Stimulated activated CD8-positive, alpha-beta memory T cell treated with anti-CD3 and anti-CD28 coated beads, Interleukin-7, amount 100 ng/mL, for 1 hour (primary cell): ENCODE results near the gene CAP1.
"Not testable (repeated sequence)": the region's sequence is repeated elsewhere in the genome, so short reads cannot be mapped to it uniquely, and the experiment has no call there.

Experiments
- DNase-seq, 2 donors: peaks; one replicate each; pipeline ENCODE4 v3.0.0-alpha.2; 2020; ENCODE audit warnings: low read depth in 2 of 2

The CAP1 gene, protein sequence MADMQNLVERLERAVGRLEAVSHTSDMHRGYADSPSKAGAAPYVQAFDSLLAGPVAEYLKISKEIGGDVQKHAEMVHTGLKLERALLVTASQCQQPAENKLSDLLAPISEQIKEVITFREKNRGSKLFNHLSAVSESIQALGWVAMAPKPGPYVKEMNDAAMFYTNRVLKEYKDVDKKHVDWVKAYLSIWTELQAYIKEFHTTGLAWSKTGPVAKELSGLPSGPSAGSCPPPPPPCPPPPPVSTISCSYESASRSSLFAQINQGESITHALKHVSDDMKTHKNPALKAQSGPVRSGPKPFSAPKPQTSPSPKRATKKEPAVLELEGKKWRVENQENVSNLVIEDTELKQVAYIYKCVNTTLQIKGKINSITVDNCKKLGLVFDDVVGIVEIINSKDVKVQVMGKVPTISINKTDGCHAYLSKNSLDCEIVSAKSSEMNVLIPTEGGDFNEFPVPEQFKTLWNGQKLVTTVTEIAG

DNA sequence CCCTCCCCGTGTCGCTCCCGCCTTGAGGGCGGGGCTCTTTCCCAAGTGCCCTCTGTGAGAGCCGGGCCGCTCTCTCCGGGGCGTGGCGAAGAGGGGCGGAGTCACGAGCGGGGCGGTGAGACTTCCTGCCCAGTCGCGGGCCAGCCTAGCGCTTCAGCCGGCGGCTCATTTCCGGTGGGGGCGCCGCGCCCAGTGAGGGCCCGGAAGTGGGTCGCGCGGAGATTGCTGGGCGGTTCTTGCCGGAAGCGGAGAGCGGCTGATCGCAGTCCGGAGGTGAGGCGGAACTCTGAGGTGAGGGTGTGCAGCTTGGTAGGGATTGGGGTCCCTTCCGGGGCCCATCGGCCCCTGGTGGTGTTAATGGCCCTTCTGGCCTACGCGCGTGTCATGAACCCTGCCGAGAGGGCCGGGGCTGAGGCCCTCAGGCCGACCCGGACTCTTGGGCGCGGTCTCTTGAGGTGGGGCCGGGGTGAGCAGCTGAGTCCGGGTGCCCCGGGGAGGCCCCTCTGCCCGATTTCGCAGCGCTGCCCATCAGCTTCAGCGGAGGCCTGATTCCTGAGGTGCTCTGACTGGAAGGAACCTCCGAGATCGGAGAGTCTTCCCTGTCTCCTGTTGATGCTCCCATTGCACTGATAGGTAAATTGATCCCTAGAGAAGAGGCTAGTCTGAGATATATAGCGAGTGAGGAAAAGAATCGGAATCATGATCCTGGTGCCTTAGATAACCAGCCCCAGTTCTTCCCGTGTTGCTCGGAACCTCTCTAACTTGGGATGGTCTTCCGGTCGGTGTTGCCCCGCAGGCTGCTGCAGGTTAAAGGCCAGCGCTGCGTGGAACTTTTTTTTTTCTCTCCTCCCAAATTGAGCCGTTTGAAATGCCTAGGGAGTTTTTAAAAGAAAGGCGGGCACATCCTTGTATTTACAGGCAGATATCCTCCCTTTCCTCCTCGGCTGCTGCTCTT lies at the start of gene CAP1:
Gene CAP1, plus strand, starts transcription at position 219 of the 955 bp plus-strand sequence. CDS start 18,618 bp downstream, outside the sequence.
- peak; percentile 99 to 100 for DNase-seq

GRCh38 chr1:39992234-39992633 lies 48.3 kb upstream of the CAP1 start:
- no peak for DNase-seq

DNA sequence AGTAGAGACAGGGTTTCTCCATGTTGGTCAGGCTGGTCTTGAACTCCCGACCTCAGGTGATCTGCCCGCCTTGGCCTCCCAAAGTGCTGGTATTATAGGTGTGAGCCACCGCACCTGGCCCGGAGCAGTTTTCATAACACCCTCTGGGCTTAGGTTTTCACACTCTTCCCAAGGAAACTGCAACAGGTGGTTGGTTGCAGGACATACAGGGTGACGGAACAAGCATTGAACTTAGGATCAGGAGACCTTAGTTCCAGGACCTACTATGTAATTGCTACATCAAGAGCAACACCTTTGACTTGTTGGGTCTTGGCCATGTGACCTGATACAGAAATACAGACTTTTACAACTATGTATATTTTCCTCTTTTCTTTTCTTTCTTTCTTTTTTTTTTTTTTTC lies 47.6 kb upstream of the CAP1 start:
- no peak for DNase-seq

GRCh38 chr1:39995973-39996393 lies 44.5 kb upstream of the CAP1 start:
- DNase-seq = no peak

GRCh38 chr1:39996396-39997004 lies 44.0 kb upstream of the CAP1 start:
- DNase-seq = no peak

GRCh38 chr1:40001456-40001855 lies 39.1 kb upstream of the CAP1 start:
- DNase-seq = no peak

DNA sequence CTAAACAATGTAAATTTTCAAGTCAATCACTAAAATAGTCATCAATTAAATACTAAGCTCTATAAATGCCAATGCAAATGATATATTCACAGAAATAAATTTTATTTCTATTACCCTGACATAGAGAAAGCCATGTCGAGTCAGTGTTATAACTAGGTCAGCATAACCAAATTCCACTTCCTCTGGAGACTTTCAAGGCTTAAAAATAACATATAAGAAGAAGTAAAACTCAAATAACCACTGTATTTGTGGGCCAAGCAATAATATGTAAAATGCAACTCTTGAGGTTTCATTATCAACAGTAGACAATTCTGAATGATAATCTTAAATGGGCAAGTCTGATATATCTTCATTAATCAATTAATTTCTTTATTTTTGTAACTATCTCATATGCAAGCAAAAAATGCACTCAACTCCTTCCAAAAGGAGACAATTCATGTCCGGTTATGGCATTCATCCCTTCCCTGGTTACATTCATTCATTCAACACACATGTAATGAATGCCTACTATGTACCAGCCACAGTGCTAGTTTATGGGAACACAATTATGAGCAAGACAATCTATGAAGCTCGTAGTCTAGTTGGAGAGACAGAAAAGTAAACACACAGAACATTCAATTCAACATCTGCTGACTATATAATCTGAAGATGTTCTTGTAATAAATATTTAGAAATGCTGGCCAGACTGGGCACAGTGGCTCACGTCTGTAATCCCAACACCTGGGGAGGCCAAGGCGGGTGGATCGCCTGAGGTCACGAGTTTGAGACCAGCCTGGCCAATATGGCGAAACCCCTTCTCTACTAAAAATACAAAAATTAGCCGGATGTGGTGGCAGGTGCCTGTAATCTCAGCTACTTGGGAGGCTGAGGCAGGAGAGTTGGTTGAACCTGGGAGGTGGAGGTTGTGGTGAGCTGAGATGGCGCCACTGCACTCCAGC lies 37.1 kb upstream of the CAP1 start:
- DNase-seq = no peak

GRCh38 chr1:40004857-40005256 lies 35.7 kb upstream of the CAP1 start:
- no peak for DNase-seq

DNA sequence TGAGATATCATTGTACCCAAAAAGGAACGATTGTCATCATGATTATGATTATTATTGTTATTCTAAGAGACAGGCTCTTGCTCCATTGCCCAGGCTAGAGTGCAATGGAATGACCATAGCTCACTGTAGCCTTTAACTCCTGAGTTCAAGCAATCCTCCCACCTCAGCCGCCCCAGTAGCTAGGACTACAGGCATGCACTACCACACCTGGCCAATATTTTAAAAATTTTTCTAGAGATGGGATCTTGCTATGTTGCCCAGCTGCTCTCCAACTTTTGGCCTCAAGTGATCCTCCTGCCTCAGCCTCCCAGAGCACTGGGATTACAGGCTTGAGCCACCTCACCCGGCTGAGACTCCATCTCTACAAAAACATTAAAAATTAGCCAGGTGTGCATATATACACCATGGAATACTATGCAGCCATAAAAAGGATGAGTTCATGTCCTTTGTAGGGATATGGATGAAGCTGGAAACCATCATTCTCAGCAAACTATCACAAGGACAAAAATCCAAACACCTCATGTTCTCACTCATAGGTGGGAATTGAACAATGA lies 33.0 kb upstream of the CAP1 start:
- not testable (repeated sequence) for DNase-seq

GRCh38 chr1:40011198-40011597 lies 29.3 kb upstream of the CAP1 start:
- no peak for DNase-seq

- DNase-seq = no peak
Measured at GRCh38 chr1:40014253-40014706, 26.2 kb upstream of the CAP1 start.

GRCh38 chr1:40014812-40015594 lies 25.5 kb upstream of the CAP1 start:
- no peak for DNase-seq

DNA sequence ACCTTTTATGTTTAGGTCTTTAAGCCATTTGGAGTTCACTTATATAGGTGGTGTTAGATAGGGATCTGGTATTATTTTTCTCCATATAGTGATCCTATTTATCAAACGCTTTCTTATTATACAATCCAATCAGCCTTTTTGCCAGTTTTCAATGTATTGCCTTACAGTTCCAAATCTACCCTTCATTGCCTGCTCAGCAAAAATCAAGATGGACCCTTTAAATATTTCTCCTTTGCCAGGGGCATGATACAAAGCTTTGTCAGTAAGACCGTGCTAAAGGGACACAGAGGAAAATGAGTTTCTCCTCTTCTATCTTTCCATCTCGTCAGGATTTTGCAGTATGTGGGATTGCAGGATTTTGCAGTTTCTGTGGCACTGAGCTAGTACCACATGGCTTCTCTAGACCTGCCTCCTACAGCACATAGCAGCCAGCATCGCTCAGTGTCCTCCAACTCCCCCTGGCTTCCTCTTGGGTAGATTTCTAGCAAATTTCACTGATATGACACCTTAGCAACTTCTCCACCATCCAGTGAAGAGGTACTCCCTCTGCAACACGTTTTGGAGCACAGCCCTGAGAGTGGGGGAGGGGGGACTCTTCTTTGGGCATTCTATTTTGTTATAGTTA lies 22.5 kb upstream of the CAP1 start:
- DNase-seq = no peak

GRCh38 chr1:40020447-40021085 lies 20.0 kb upstream of the CAP1 start:
- DNase-seq = no peak

DNA sequence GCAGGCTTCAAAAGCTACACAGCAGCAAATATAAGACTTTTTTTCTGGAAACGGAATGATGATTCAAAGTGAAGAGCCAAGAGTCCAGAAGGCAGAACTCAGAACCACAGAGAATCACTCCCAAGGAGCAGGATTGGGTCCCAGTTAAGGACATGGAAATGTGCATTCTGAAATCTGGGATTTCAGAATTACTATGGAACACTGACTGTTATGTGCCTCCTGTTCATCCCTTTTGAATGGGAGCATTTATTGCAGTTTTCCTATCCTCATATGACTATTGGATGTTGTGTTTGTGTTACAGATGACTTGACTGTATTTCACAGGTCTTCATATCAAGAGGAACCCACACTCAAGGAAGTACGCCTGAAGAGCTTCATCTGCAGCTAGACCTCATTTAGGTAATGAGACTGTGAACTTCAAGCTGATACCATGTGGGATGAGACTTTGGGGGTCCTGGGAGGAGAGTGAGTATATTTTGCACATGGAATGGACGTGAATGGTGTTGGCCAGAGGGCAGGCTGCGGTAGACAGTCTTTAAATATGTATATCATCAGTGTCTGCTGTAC lies 17.1 kb upstream of the CAP1 start:
- no peak for DNase-seq

GRCh38 chr1:40024671-40025070 lies 15.9 kb upstream of the CAP1 start:
- no peak for DNase-seq

DNA sequence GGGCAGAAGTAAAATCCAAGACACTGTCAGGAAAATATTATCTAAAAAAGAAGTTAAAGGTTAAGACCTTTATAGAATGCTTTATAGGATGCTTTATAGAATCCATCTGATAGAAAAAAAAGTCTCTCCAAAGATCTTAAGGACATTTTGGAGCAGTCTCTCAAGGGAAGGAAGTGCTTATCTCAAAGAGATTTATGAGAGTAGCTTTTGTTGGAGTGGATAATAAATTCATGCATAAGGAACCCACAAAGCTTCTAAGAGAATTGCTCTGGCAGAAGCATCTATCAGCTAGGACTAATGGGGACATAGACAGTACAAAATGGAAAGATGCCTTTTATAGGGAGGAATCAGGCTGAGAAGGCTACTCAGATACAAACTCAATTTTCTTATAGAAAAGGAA lies 12.9 kb upstream of the CAP1 start:
- DNase-seq = no peak

DNA sequence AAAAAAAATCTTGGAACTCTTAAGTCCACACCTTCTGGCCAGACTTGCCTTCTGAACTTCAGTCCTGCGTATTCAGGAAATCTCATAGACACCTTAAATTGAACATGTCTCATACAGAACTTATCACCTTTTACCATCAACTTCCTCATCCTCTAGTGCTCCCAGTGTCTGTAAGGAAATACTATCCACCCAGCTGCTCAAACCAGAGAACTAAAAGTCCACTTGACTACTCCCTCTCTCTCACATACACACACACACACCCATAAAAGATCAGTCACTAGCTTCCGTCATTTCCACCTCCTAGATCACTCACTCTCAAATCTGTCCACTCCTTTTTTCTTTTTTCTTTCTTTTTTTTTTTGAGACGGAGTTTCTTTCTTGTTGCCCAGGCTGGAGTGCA lies 10.9 kb upstream of the CAP1 start:
- no peak for DNase-seq
